Liver (tissue), 9 donors: Measurements from ENCODE around the gene ZBTB7A. TPM values are rescaled to one million over a fixed set of nuclear protein-coding genes. Genes with fewer than 3 reads are reported as not detected.

Experiments
- DNase-seq: peaks from one replicate; pipeline ENCODE4 v3.0.0-alpha.2; 2017; ENCODE audit warnings: low spot score
- H3K27ac ChIP-seq, 2 donors: one replicate each; pipeline ENCODE4 v1.7.0; 2013; ENCODE audit warnings: inconsistent platforms in 2 of 2, low read length in 2 of 2, control low read depth in 1 of 2, low read depth in 1 of 2, mild to moderate bottlenecking in 1 of 2
- H3K27me3 ChIP-seq, 4 donors: one replicate each; pipeline versions ENCODE4 v1.6.1 to v1.7.0; 2013; ENCODE audit warnings: low read length in 3 of 4, inconsistent platforms in 1 of 4, mild to moderate bottlenecking in 1 of 4, moderate library complexity in 1 of 4; ENCODE audit not compliant: control insufficient read depth in 4 of 4, insufficient read depth in 4 of 4
- H3K36me3 ChIP-seq, 4 donors: one replicate each; pipeline versions ENCODE4 v1.6.1 to v1.7.0; 2013; ENCODE audit warnings: low read length in 3 of 4, mild to moderate bottlenecking in 3 of 4, low read depth in 1 of 4, moderate library complexity in 1 of 4; ENCODE audit not compliant: control insufficient read depth in 4 of 4, insufficient read depth in 3 of 4
- H3K4me1 ChIP-seq, 4 donors: one replicate each; pipeline versions ENCODE4 v1.6.1 to v1.7.0; 2013; ENCODE audit warnings: low read length in 3 of 4, mild to moderate bottlenecking in 3 of 4, moderate library complexity in 1 of 4; ENCODE audit not compliant: control insufficient read depth in 4 of 4, insufficient read depth in 4 of 4
- H3K4me3 ChIP-seq, 3 donors: one replicate each; pipeline versions ENCODE4 v1.6.1 to v1.7.0; 2013; ENCODE audit warnings: low read length in 3 of 3, control low read depth in 1 of 3, low read depth in 1 of 3, mild to moderate bottlenecking in 1 of 3
- H3K9ac ChIP-seq, 2 donors: one replicate each; pipeline ENCODE4 v1.7.0; 2013; ENCODE audit warnings: low read length in 2 of 2, mild to moderate bottlenecking in 2 of 2, moderate library complexity in 2 of 2, control low read depth in 1 of 2, low read depth in 1 of 2
- H3K9me3 ChIP-seq, 4 donors: one replicate each; pipeline versions ENCODE4 v1.6.1 to v1.7.0; 2013; ENCODE audit warnings: low read length in 3 of 4; ENCODE audit not compliant: control insufficient read depth in 4 of 4
- ATF3 ChIP-seq: IDR thresholded peaks from 2 replicates; pipeline ENCODE4 v1.6.1; 2016; ENCODE audit warnings: antibody characterized with exemption
- CTCF ChIP-seq: fragments of 150-350 bp; IDR thresholded peaks from 2 replicates; pipeline ENCODE4 v1.5.1; 2017; ENCODE audit warnings: improper control_type of control experiment, low read depth, low read length; ENCODE audit not compliant: missing input control
- EGR1 ChIP-seq, 2 donors: IDR thresholded peaks; 2 replicates each; pipeline ENCODE4 v1.6.1; 2016 to 2018; ENCODE audit warnings: antibody characterized with exemption in 2 of 2, low read depth in 2 of 2
- FOXA1 ChIP-seq: IDR thresholded peaks from 2 replicates; pipeline ENCODE4 v1.6.1; 2016; ENCODE audit warnings: antibody characterized with exemption
- FOXA2 ChIP-seq: IDR thresholded peaks from 2 replicates; pipeline ENCODE4 v1.6.1; 2016; ENCODE audit warnings: antibody characterized with exemption
- GABPA ChIP-seq, 2 donors: IDR thresholded peaks in 1 of 2; conservative IDR thresholded peaks in 1 of 2; 2 replicates each; pipeline ENCODE4 v1.6.1; 2016; ENCODE audit warnings: antibody characterized with exemption in 2 of 2, mild to moderate bottlenecking in 1 of 2, moderate library complexity in 1 of 2
- HNF4A ChIP-seq, 2 donors: conservative IDR thresholded peaks; 2 replicates each; pipeline ENCODE4 v1.6.1; 2016; ENCODE audit warnings: antibody characterized with exemption in 2 of 2, mild to moderate bottlenecking in 2 of 2
- HNF4G ChIP-seq: IDR thresholded peaks from 2 replicates; pipeline ENCODE4 v1.6.1; 2016; ENCODE audit warnings: antibody characterized with exemption
- JUND ChIP-seq, 2 donors: IDR thresholded peaks; 2 replicates each; pipeline ENCODE4 v1.6.1; 2016; ENCODE audit warnings: antibody characterized with exemption in 2 of 2
- MAX ChIP-seq: IDR thresholded peaks from 2 replicates; pipeline ENCODE4 v1.6.1; 2016; ENCODE audit warnings: antibody characterized with exemption
- NR2F2 ChIP-seq: IDR thresholded peaks from 2 replicates; pipeline ENCODE4 v1.6.1; 2016; ENCODE audit warnings: antibody characterized with exemption
- RAD21 ChIP-seq, 2 donors: IDR thresholded peaks; 2 replicates each; pipeline ENCODE4 v1.6.1; 2016; ENCODE audit warnings: antibody characterized with exemption in 2 of 2, mild to moderate bottlenecking in 2 of 2
- REST ChIP-seq: IDR thresholded peaks from 2 replicates; pipeline ENCODE4 v1.6.1; 2016; ENCODE audit warnings: antibody characterized with exemption, mild to moderate bottlenecking
- RXRA ChIP-seq, 2 donors: IDR thresholded peaks; 2 replicates each; pipeline ENCODE4 v1.6.1; 2017 to 2018; ENCODE audit warnings: antibody characterized with exemption in 2 of 2, mild to moderate bottlenecking in 1 of 2
- SP1 ChIP-seq: IDR thresholded peaks from 2 replicates; pipeline ENCODE4 v1.6.1; 2018; ENCODE audit warnings: antibody characterized with exemption, mild to moderate bottlenecking
- TAF1 ChIP-seq: conservative IDR thresholded peaks from 2 replicates; pipeline ENCODE4 v1.6.1; 2016; ENCODE audit warnings: antibody characterized with exemption, mild to moderate bottlenecking
- YY1 ChIP-seq: IDR thresholded peaks from 2 replicates; pipeline ENCODE4 v1.6.1; 2016; ENCODE audit warnings: antibody characterized with exemption, mild to moderate bottlenecking
- ZBTB33 ChIP-seq: IDR thresholded peaks from 2 replicates; pipeline ENCODE4 v1.6.1; 2016; ENCODE audit warnings: antibody characterized with exemption
- WGBS: extraction: QIAGEN DNeasy Blood & Tissue Kit; methylation state at CpG from one replicate; pipeline ENCODE4 v1.1.7; 2013; 5-methylcytosine and 5-hydroxymethylcytosine counted together
- polyA plus RNA-seq, 2 donors: library from polyadenylated mRNA; stranded (reverse) in 1 of 2; unstranded in 1 of 2; fragments of 200-250 nt in 1 of 2; fragments of >200 nt in 1 of 2; fragmentation: Nextera tagmentation in 1 of 2; extraction: Ambion mirVana in 1 of 2; gene quantifications; one replicate each; pipeline versions ENCODE4 v1.2.1 to v1.2.3, GENCODE V29; 2013 to 2015
- total RNA-seq, 2 donors: library from RNA; depleted of rRNA; stranded (reverse); fragments of >200 nt; gene quantifications; one replicate each; pipeline ENCODE4 v1.2.3, GENCODE V29; 2014
- donor health status: healthy.
- donor health status: healthy.
- donor health status: healthy.
- donor health status: healthy.
- donor health status: healthy.

Gene ZBTB7A
- total and polyA plus RNA-seq, 4 donors: 2.9 to 28.9 (median 17.6) TPM

- Histone ChIP-seq H3K27ac (no peak overlapping the region), H3K27me3 (no peaks in the 10 kb centered on the region), H3K4me1 (no peaks in the 10 kb centered on the region), H3K9me3 (no peaks in the 10 kb centered on the region), H3K4me3 (no peak overlapping the region), H3K36me3 (peaks cover 7 to 46% (median 16%) of the 10 kb centered on the region in 4 donors), H3K9ac (no peak overlapping the region)
- WGBS: 91% methylated on average over 18 of the region's 18 CpGs
- no peak for DNase-seq
- no peak for TF ChIP-seq CTCF
- TF ChIP-seq FOXA2: no peak
- no peak for TF ChIP-seq HNF4G
- TF ChIP-seq TAF1: no peak
- TF ChIP-seq SP1: no peak
- TF ChIP-seq HNF4A (conservative IDR thresholded peaks at IDR 0.05): no peak
- no peak for TF ChIP-seq RAD21 (IDR thresholded peaks at IDR 0.05)
- no peak for TF ChIP-seq REST
- TF ChIP-seq YY1: no peak
- TF ChIP-seq EGR1 (IDR thresholded peaks at IDR 0.05; ENCODE audit: low read depth in 2 of 2): no peak
- no peak for TF ChIP-seq ZBTB33
- TF ChIP-seq GABPA (IDR thresholded peaks at IDR 0.05 in 1 of 2, conservative IDR thresholded peaks at IDR 0.05 in 1 of 2): no peak
- TF ChIP-seq MAX: no peak
- TF ChIP-seq ATF3: no peak
- no peak for TF ChIP-seq JUND (IDR thresholded peaks at IDR 0.05)
- no peak for TF ChIP-seq RXRA (IDR thresholded peaks at IDR 0.05)
- no peak for TF ChIP-seq NR2F2
- TF ChIP-seq FOXA1: no peak
These were observed 31.8 kb upstream of the ZBTB7A start for GRCh38 chr19:4098493-4098892.
